ENCODE measurements around the gene ERC2.
"Not testable (repeated sequence)": the region's sequence is repeated elsewhere in the genome, so short reads cannot be mapped to it uniquely, and the experiment has no call there.

- TF ChIP-seq CTCF (IDR thresholded peaks at IDR 0.05; ENCODE audit: insufficient read depth, low read length, poor library complexity, severe bottlenecking); EZH2phosphoT487 (conservative IDR thresholded peaks at IDR 0.05; ENCODE audit: low read length): not testable (repeated sequence)
Observed at GRCh38 chr3:55505102-55505501, 963.2 kb downstream of the ERC2 start.

All from SU-DHL-6 (cell line).